ENCODE results near the gene CD300A.

CD300A gene

GRCh38 chr17:74454197-74455024 is 12.0 kb upstream of the CD300A start:
- peak; percentile 67 for DNase-seq (ENCODE audit: low spot score)

GRCh38 chr17:74455025-74455545 is 11.3 kb upstream of the CD300A start:
- no peak for DNase-seq (ENCODE audit: low spot score)

GRCh38 chr17:74455821-74456220 is 10.6 kb upstream of the CD300A start:
- DNase-seq (ENCODE audit: low spot score): no peak

GRCh38 chr17:74457146-74457819 is 9.2 kb upstream of the CD300A start:
- peak; percentile 79 for DNase-seq (ENCODE audit: low spot score)

- no peak for DNase-seq (ENCODE audit: low spot score)
Observed at GRCh38 chr17:74457820-74458166, 8.6 kb upstream of the CD300A start.

- DNase-seq (ENCODE audit: low spot score): no peak
Observed at GRCh38 chr17:74458835-74459234, 7.6 kb upstream of the CD300A start.

- DNase-seq (ENCODE audit: low spot score): no peak
Observed at GRCh38 chr17:74459622-74460021, 6.8 kb upstream of the CD300A start.

- DNase-seq (ENCODE audit: low spot score): no peak
Observed at GRCh38 chr17:74460241-74460640, 6.2 kb upstream of the CD300A start.

GRCh38 chr17:74460996-74461395 is 5.4 kb upstream of the CD300A start:
- no peak for DNase-seq (ENCODE audit: low spot score)

- no peak for DNase-seq (ENCODE audit: low spot score)
Observed at GRCh38 chr17:74461611-74462010, 4.8 kb upstream of the CD300A start.

- no peak for DNase-seq (ENCODE audit: low spot score)
Observed at GRCh38 chr17:74464730-74465377, 1.6 kb upstream of the CD300A start.

GRCh38 chr17:74465378-74466110 is 890 bp upstream of the CD300A start:
- no peak for DNase-seq (ENCODE audit: low spot score)

GRCh38 chr17:74466828-74467184 is 372 bp downstream of the CD300A start:
- DNase-seq (ENCODE audit: low spot score): no peak

- peak; percentile 72 for DNase-seq (ENCODE audit: low spot score)
Observed at GRCh38 chr17:74467221-74467951, 952 bp downstream of the CD300A start.

GRCh38 chr17:74471341-74471740 is 4.9 kb downstream of the CD300A start:
- no peak for DNase-seq (ENCODE audit: low spot score)

GRCh38 chr17:74472890-74473289 is 6.5 kb downstream of the CD300A start:
- DNase-seq (ENCODE audit: low spot score): no peak

- no peak for DNase-seq (ENCODE audit: low spot score)
Observed at GRCh38 chr17:74473294-74473693, 6.9 kb downstream of the CD300A start.

- no peak for DNase-seq (ENCODE audit: low spot score)
Observed at GRCh38 chr17:74474043-74474792, 7.8 kb downstream of the CD300A start.

- DNase-seq (ENCODE audit: low spot score): no peak
Observed at GRCh38 chr17:74475189-74475588, 8.8 kb downstream of the CD300A start.

- no peak for DNase-seq (ENCODE audit: low spot score)
Observed at GRCh38 chr17:74477411-74477810, 11.0 kb downstream of the CD300A start.

All from pons (tissue), 1 donor.